PFSK-1 (cell line): Measurements from ENCODE around the gene KRTAP10-1.

Source experiments
- FOXP2 ChIP-seq: optimal IDR thresholded peaks from 2 replicates; pipeline ENCODE3; 2011; ENCODE audit warnings: borderline replicate concordance, control low read depth, inconsistent platforms; ENCODE audit not compliant: insufficient read depth; ENCODE audit errors: extremely low read length, extremely low read depth
- POLR2AphosphoS5 ChIP-seq: IDR thresholded peaks from 2 replicates; pipeline ENCODE4 v1.6.1; 2012; ENCODE audit warnings: low read depth, mild to moderate bottlenecking, control low read depth, low read length, moderate library complexity
- REST ChIP-seq, 2 experiments: IDR thresholded peaks; 2 replicates each; pipeline versions ENCODE4 v1.6.1 to v1.8.0; 2011 to 2012; ENCODE audit warnings: low read depth in 2 of 2, low read length in 2 of 2, control low read depth in 1 of 2, inconsistent platforms in 1 of 2, mild to moderate bottlenecking in 1 of 2, moderate library complexity in 1 of 2; ENCODE audit not compliant: insufficient read depth in 1 of 2
- SIN3A ChIP-seq: IDR thresholded peaks from 2 replicates; pipeline ENCODE4 v1.6.1; 2012; ENCODE audit warnings: mild to moderate bottlenecking, low read length, moderate library complexity, borderline replicate concordance; ENCODE audit not compliant: insufficient read depth
- TAF1 ChIP-seq: IDR thresholded peaks from 2 replicates; pipeline ENCODE4 v1.6.1; 2012; ENCODE audit warnings: low read length, control low read depth, borderline replicate concordance; ENCODE audit not compliant: insufficient read depth

Gene KRTAP10-1

GRCh38 chr21:44519346-44520325, 20.4 kb downstream of the KRTAP10-1 start:
- TF ChIP-seq POLR2AphosphoS5 = no peak

GRCh38 chr21:44518686-44519085, 21.3 kb downstream of the KRTAP10-1 start:
- TF ChIP-seq POLR2AphosphoS5 (no peak), FOXP2 (no peak), REST (IDR thresholded peaks at IDR 0.05; ENCODE audit: insufficient read depth in 1 of 2, low read depth in 2 of 2, low read length in 2 of 2) (no peak), TAF1 (no peak), SIN3A (no peak)

GRCh38 chr21:44517175-44517899, 22.7 kb downstream of the KRTAP10-1 start:
- TF ChIP-seq SIN3A = no peak
- no peak for TF ChIP-seq FOXP2
- TF ChIP-seq POLR2AphosphoS5 = peak; percentile 41; the same call in 1 of the 2 replicates
- no peak for TF ChIP-seq REST (IDR thresholded peaks at IDR 0.05; ENCODE audit: insufficient read depth in 1 of 2, low read depth in 2 of 2, low read length in 2 of 2)

GRCh38 chr21:44516828-44517174, 23.2 kb downstream of the KRTAP10-1 start:
- TF ChIP-seq REST (IDR thresholded peaks at IDR 0.05; ENCODE audit: insufficient read depth in 1 of 2, low read depth in 2 of 2, low read length in 2 of 2) = no peak
- no peak for TF ChIP-seq FOXP2
- TF ChIP-seq POLR2AphosphoS5 = no peak
- TF ChIP-seq SIN3A = no peak
- TF ChIP-seq TAF1 = no peak

GRCh38 chr21:44516342-44516741, 23.7 kb downstream of the KRTAP10-1 start:
- no peak for TF ChIP-seq POLR2AphosphoS5
- no peak for TF ChIP-seq FOXP2
- TF ChIP-seq REST (IDR thresholded peaks at IDR 0.05; ENCODE audit: insufficient read depth in 1 of 2, low read depth in 2 of 2, low read length in 2 of 2) = no peak
- no peak for TF ChIP-seq SIN3A
- no peak for TF ChIP-seq TAF1
